ENCODE measurements around the gene UNCX.
"Not testable (repeated sequence)": the region's sequence is repeated elsewhere in the genome, so short reads cannot be mapped to it uniquely, and the experiment has no call there.

The UNCX gene

DNA sequence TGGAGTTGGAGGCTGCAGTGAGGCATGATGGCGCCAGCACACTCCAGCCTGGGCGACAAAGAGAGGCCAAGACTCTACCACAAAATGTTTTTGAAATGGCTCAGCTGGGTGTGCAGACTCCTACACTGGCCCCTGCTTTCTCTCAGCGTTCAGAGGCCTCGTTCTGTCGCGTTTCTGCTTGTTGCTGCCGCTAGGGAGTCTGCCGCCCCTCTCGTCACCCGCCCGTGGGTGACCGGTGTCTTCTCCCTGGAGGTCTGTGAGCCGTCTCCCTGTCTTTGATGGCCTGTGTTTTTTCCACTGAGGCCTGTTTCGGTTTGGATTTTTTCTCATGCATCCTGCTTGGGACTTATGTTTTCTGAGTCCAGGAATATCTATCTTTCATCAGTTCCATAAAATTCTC is 23.6 kb upstream of the UNCX start:
- no peak for DNase-seq (ENCODE audit: low spot score)
- in situ Hi-C loops (cut with MboI; ENCODE audit: low sequenced_read_pairs, unreplicated experiment): no loop called here
- TF ChIP-seq CTCF (IDR thresholded peaks at IDR 0.05; ENCODE audit: borderline replicate concordance, control extremely low read depth, extremely low read depth, insufficient read depth, missing control alignments): no peak

DNA sequence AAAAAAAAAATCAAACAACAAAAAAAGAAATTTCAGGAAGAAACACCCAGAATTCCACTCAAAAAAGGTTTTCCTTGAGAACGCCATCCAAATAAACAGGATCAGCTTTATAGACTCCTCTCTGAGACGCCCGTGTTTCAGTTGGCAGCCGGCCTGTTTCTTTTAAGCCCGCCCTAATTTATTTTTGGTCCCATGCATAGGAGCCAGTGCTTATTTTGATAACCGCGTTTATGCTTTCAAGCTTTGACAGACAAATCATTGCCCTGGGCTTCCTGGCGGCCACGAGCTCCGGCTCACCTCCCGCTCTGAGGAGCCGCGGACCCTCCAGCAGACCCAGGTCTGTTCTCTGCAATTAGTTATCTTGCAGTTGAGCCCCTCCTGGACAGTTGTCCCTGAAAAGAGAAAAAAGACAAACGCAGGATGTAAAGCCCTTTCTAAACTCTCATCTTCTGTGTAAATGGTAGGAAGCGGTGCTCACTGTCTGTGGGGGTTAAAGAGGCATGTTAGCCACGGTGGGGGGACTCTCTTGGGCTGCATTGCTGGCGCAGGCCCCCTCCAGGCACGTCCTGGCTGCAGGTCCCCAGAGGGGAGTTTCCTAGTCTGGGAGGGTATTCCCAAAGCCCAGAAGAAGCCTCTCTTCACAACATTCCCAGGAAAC is 22.2 kb upstream of the UNCX start:
- TF ChIP-seq CTCF (IDR thresholded peaks at IDR 0.05; ENCODE audit: borderline replicate concordance, control extremely low read depth, extremely low read depth, insufficient read depth, missing control alignments): no peak
- peak; percentile 29 for DNase-seq (ENCODE audit: low spot score)
- in situ Hi-C loops (cut with MboI; ENCODE audit: low sequenced_read_pairs, unreplicated experiment): no loop called here

DNA sequence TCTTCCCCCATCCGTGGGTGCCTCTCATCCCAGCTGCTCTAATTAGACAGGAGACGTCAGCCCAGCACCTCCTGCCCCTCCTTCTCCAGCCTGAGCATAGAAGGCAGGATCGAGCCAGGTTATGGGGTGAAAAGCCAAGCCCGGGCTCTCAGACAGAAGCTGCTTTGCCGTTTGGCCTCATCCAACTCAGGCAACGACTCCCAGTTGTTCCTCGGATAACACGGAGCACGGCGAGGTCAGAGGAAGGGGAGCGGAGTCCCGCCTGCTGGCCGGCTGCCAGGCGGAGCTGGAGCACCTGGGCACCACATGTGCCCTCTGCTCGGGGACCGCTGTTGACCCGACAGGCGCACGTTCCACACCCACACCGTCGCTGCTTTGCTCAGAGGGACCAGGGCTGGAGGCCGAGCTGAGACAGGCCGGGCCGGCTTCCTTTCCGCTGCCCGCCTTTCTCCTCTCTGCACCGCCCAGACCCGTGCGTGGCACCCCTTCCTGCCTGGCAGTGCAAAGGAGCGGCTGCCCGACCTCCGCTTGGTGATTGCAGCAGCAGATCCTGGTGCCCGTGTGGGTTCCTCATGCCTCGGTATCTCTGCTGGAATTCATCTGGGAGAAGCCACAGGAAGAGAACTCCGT is 21.6 kb upstream of the UNCX start:
- TF ChIP-seq CTCF (IDR thresholded peaks at IDR 0.05; ENCODE audit: borderline replicate concordance, control extremely low read depth, extremely low read depth, insufficient read depth, missing control alignments): no peak
- DNase-seq (ENCODE audit: low spot score): no peak
- in situ Hi-C loops (cut with MboI; ENCODE audit: low sequenced_read_pairs, unreplicated experiment): no loop called here

DNA sequence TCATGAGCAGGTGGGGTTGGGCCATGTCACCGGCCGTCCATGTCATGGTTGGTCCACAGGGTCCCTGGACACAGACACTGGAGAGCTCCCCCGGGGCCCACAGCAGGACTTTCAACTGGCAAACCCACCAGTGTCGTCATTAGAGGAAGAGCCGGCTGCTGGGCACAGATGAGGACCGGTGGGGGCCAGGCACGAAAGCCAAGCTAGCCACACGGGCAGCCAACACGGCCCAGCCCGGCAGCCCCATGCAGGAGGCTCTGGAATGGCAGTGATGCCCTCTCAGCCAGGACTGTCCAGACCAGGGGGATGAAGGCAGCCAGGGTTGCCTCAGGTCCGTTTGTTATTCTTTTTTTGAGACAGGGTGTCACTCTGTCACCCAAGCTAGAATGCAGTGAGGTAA is 21.1 kb upstream of the UNCX start:
- no peak for TF ChIP-seq CTCF (IDR thresholded peaks at IDR 0.05; ENCODE audit: borderline replicate concordance, control extremely low read depth, extremely low read depth, insufficient read depth, missing control alignments)
- in situ Hi-C loops (cut with MboI; ENCODE audit: low sequenced_read_pairs, unreplicated experiment): no loop called here
- DNase-seq (ENCODE audit: low spot score): no peak

GRCh38 chr7:1212025-1212424 is 20.6 kb upstream of the UNCX start:
- in situ Hi-C loops (cut with MboI; ENCODE audit: low sequenced_read_pairs, unreplicated experiment); DNase-seq (ENCODE audit: low spot score): not testable (repeated sequence)

GRCh38 chr7:1214516-1214915 is 18.2 kb upstream of the UNCX start:
- no peak for TF ChIP-seq CTCF (IDR thresholded peaks at IDR 0.05; ENCODE audit: borderline replicate concordance, control extremely low read depth, extremely low read depth, insufficient read depth, missing control alignments)
- no peak for DNase-seq (ENCODE audit: low spot score)
- in situ Hi-C loops (cut with MboI; ENCODE audit: low sequenced_read_pairs, unreplicated experiment): no loop called here

- in situ Hi-C loops (cut with MboI; ENCODE audit: low sequenced_read_pairs, unreplicated experiment): no loop called here
- no peak for DNase-seq (ENCODE audit: low spot score)
- no peak for TF ChIP-seq CTCF (IDR thresholded peaks at IDR 0.05; ENCODE audit: borderline replicate concordance, control extremely low read depth, extremely low read depth, insufficient read depth, missing control alignments)
Measured at GRCh38 chr7:1218541-1219165, 14.0 kb upstream of the UNCX start.

All from GM13976 (cell line).